Brain microvascular endothelial cell (primary cell): ENCODE measurements around the gene CHORDC1.
"Not testable (repeated sequence)": the region's sequence is repeated elsewhere in the genome, so short reads cannot be mapped to it uniquely, and the experiment has no call there.

Source experiments
- DNase-seq: peaks from one replicate; pipeline ENCODE4 v3.0.0-alpha.2; 2020
- H3K27ac ChIP-seq: fragments of 250-450 bp; sonication (Bioruptor Pico); 2 replicates; pipeline ENCODE4 v1.5.1; 2020; ENCODE audit warnings: mild to moderate bottlenecking, moderate library complexity
- H3K27me3 ChIP-seq: fragments of 250-450 bp; sonication (Bioruptor Pico); replicated peaks from 2 replicates; pipeline ENCODE4 v1.5.1; 2020; ENCODE audit warnings: mild to moderate bottlenecking
- H3K36me3 ChIP-seq: fragments of 250-450 bp; sonication (Bioruptor Pico); replicated peaks from 2 replicates; pipeline ENCODE4 v1.5.1; 2020; ENCODE audit warnings: mild to moderate bottlenecking
- H3K4me3 ChIP-seq: 2 replicates; pipeline ENCODE4 v1.5.1; 2011; ENCODE audit warnings: low read depth, mild to moderate bottlenecking, control low read depth, low read length, moderate library complexity
- in situ Hi-C: cut with HindIII; loops from 2 replicates; pipeline ENCODE4 v1.10.0; 2017; ENCODE audit warnings: low sequenced_read_pairs, low pct_ligation_motif_present
- TF ChIP-seq, protein P1 (sequence below): IDR thresholded peaks from 2 replicates; pipeline ENCODE4 v1.5.1; 2011; ENCODE audit warnings: low read depth, mild to moderate bottlenecking, moderate library complexity, low read length, control low read depth, inconsistent platforms; ENCODE audit errors: missing control alignments

The CHORDC1 gene

GRCh38 chr11:90208857-90209256, 14.0 kb downstream of the CHORDC1 start:
- no peak for DNase-seq
- Histone ChIP-seq H3K27ac (no peak overlapping the region), H3K4me3 (no peak overlapping the region), H3K36me3 (peaks cover 25% of the 10 kb centered on the region), H3K27me3 (no peaks in the 10 kb centered on the region)
- in situ Hi-C loops: no loop called here
- TF ChIP-seq, protein P1, sequence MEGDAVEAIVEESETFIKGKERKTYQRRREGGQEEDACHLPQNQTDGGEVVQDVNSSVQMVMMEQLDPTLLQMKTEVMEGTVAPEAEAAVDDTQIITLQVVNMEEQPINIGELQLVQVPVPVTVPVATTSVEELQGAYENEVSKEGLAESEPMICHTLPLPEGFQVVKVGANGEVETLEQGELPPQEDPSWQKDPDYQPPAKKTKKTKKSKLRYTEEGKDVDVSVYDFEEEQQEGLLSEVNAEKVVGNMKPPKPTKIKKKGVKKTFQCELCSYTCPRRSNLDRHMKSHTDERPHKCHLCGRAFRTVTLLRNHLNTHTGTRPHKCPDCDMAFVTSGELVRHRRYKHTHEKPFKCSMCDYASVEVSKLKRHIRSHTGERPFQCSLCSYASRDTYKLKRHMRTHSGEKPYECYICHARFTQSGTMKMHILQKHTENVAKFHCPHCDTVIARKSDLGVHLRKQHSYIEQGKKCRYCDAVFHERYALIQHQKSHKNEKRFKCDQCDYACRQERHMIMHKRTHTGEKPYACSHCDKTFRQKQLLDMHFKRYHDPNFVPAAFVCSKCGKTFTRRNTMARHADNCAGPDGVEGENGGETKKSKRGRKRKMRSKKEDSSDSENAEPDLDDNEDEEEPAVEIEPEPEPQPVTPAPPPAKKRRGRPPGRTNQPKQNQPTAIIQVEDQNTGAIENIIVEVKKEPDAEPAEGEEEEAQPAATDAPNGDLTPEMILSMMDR: no peak

- H3K27me3 ChIP-seq, DNase-seq, H3K27ac ChIP-seq, H3K4me3 ChIP-seq, in situ Hi-C loops: not testable (repeated sequence)
- H3K36me3 ChIP-seq: peaks cover 25% of the 10 kb centered on the region
Observed at GRCh38 chr11:90207992-90208391, 14.9 kb downstream of the CHORDC1 start.

DNA sequence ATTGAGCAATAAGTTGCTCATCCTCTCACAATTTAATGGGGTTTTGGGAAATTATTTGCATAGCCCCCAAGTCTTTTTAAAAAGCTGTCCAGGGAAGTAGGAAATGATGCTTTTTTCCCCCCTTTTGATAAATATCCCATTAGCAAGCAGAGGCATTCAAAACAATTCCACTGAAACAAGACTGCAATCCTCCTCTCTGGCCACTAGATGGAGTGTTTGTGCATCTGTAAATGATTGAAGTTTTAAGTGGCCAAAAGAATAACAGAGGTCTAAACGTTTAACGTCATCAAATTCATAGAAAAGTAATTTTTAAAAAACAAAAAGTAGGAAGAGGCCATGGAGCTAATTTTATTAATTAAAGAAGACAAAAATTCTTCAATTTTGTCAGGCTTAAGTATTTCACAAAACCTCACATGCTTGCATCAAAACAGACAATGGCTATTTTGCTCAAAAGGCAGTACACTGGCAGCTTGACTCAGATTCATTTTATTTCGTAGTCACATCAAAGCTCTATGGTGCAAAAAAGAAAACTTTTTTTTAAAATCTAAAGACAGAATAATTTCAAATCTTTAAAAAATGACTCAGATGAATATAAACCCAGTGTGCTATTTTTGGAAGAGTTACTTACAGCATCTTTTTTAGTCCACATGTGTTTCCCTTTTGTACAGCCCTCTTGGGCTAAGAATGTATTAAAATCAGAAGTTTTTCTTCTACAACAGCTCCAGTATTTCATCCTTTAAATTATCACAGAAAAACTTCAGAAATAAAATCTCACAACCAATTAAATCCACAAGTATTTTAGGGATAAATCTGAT, 17.8 kb downstream of the CHORDC1 start:
- peak overlapping the region; percentile 42 for H3K27ac ChIP-seq
- in situ Hi-C loops: no loop called here
- H3K27me3 ChIP-seq: no peaks in the 10 kb centered on the region
- no peak overlapping the region for H3K4me3 ChIP-seq
- DNase-seq: peak; percentile 42
- H3K36me3 ChIP-seq: peaks cover 28% of the 10 kb centered on the region
- TF ChIP-seq, protein P1: peak; percentile 79

DNA sequence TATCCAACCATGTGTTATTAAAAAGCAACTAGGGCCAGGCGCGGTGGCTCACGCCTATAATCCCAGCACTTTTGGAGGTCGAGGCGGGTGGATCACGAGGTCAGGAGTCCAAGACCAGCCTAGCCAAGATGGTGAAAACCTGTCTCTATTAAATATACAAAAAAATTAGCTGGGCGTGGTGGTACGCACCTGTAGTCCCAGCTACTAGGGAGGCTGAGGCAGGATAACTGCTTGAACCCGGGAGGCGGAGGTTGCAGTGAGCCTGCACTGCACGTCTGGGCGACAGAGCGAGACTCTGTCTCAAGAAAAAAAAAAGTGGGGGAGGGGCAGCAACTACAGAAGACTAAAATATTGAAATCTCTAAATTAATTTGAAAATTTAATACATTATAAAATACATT, 18.4 kb downstream of the CHORDC1 start:
- DNase-seq: no peak
- H3K27ac ChIP-seq: no peak overlapping the region
- peaks cover 23% of the 10 kb centered on the region for H3K36me3 ChIP-seq
- TF ChIP-seq, protein P1: no peak
- no peak overlapping the region for H3K4me3 ChIP-seq
- in situ Hi-C loops: no loop called here
- no peaks in the 10 kb centered on the region for H3K27me3 ChIP-seq

DNA sequence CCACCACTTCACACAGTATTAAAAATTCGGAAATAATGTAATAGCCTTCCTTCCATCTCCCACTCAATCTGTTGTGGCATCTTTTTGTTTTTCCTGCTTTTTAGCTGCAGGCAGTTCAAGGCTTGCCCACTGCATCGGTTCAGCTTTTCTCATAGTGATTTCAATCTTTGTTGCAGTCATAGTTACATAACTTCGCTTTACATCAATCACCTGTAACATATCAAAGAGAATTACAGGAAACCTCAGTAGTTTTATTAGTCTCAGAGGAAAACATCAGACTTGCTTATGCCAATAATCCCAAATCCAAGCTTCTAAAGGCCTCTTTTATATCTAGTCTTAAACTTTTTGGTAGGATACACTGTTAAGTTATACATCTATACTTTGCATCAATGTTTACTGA, 20.5 kb downstream of the CHORDC1 start:
- H3K27ac ChIP-seq: no peak overlapping the region
- TF ChIP-seq, protein P1: no peak
- in situ Hi-C loops: no loop called here

GRCh38 chr11:90197377-90197776, 25.5 kb downstream of the CHORDC1 start:
- in situ Hi-C loops: no loop called here
- DNase-seq: no peak
- no peaks in the 10 kb centered on the region for H3K27me3 ChIP-seq
- H3K4me3 ChIP-seq: no peak overlapping the region
- H3K36me3 ChIP-seq: peaks cover 10% of the 10 kb centered on the region
- TF ChIP-seq, protein P1: no peak
- H3K27ac ChIP-seq: no peak overlapping the region

More for the DNA sequence above, 20.5 kb downstream of the CHORDC1 start:
- Histone ChIP-seq H3K4me3 (no peak overlapping the region), H3K27me3 (no peaks in the 10 kb centered on the region), H3K36me3 (peaks cover 18% of the 10 kb centered on the region)
- no peak for DNase-seq
